Colonic mucosa (tissue), 4 donors: Measurements from ENCODE around the gene PTBP3. TPM values are rescaled to one million over a fixed set of nuclear protein-coding genes. Genes with fewer than 3 reads are reported as not detected.

Source experiments
- DNase-seq: peaks from one replicate; pipeline ENCODE4 v3.0.0-alpha.2; 2020
- H3K27ac ChIP-seq: fragments of 200-600 bp; one replicate; pipeline ENCODE4 v1.8.0; 2021
- H3K27me3 ChIP-seq: fragments of 200-600 bp; one replicate; pipeline ENCODE4 v1.8.0; 2021
- H3K36me3 ChIP-seq: fragments of 200-600 bp; one replicate; pipeline ENCODE4 v1.8.0; 2021
- H3K4me1 ChIP-seq: fragments of 200-600 bp; one replicate; pipeline ENCODE4 v1.8.0; 2021; ENCODE audit warnings: mild to moderate bottlenecking
- H3K4me3 ChIP-seq: fragments of 200-600 bp; one replicate; pipeline ENCODE4 v1.8.0; 2021
- H3K9ac ChIP-seq, 2 donors: one replicate each; pipeline ENCODE4 v1.7.0; 2013; ENCODE audit warnings: control low read depth in 2 of 2, low read depth in 2 of 2, low read length in 2 of 2
- H3K9me3 ChIP-seq: fragments of 200-600 bp; one replicate; pipeline ENCODE4 v1.8.0; 2021
- intact Hi-C: fragments of 100-400 bp; cut with DNase I; formaldehyde crosslinking; loops from one replicate; pipeline ENCODE4 v1.14.1; 2022
- total RNA-seq, 2 donors: library from RNA; stranded (reverse); fragmentation: NEBNext Ultra II Directional in 1 of 2; extraction: Animal tissue kit (Norgen Biotek cat#: 25700) in 1 of 2; gene quantifications; one replicate each; pipeline ENCODE4 v1.2.1, GENCODE V29; 2021
- TF ChIP-seq, protein P1 (sequence below): fragments of 200-600 bp; IDR thresholded peaks from one replicate; pipeline ENCODE4 v1.8.0; 2022; ENCODE audit warnings: antibody characterized with exemption, mild to moderate bottlenecking
- donor health status: healthy.
- donor health status: DM: no; HTN: no; CAD: no.
- donor health status: DM: no; HTN: no; CAD: no.

The PTBP3 gene
- total RNA-seq, 2 donors from 2014 or later, result 137 to 168 TPM

- no peak overlapping the region for H3K4me3 ChIP-seq
- no peak overlapping the region for H3K27ac ChIP-seq
- no peaks in the 10 kb centered on the region for H3K9me3 ChIP-seq
- H3K36me3 ChIP-seq, result no peaks in the 10 kb centered on the region
- no peak for DNase-seq
- intact Hi-C loops, result no loop called here
- no peaks in the 10 kb centered on the region for H3K4me1 ChIP-seq
- no peak overlapping the region for H3K9ac ChIP-seq
- TF ChIP-seq, protein P1, sequence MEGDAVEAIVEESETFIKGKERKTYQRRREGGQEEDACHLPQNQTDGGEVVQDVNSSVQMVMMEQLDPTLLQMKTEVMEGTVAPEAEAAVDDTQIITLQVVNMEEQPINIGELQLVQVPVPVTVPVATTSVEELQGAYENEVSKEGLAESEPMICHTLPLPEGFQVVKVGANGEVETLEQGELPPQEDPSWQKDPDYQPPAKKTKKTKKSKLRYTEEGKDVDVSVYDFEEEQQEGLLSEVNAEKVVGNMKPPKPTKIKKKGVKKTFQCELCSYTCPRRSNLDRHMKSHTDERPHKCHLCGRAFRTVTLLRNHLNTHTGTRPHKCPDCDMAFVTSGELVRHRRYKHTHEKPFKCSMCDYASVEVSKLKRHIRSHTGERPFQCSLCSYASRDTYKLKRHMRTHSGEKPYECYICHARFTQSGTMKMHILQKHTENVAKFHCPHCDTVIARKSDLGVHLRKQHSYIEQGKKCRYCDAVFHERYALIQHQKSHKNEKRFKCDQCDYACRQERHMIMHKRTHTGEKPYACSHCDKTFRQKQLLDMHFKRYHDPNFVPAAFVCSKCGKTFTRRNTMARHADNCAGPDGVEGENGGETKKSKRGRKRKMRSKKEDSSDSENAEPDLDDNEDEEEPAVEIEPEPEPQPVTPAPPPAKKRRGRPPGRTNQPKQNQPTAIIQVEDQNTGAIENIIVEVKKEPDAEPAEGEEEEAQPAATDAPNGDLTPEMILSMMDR, result no peak
- H3K27me3 ChIP-seq, result no peaks in the 10 kb centered on the region
Observed at GRCh38 chr9:112280904-112281303, 52.5 kb downstream of the PTBP3 start.

- Histone ChIP-seq H3K4me1 (no peaks in the 10 kb centered on the region), H3K9me3 (no peaks in the 10 kb centered on the region), H3K36me3 (no peaks in the 10 kb centered on the region), H3K27me3 (no peaks in the 10 kb centered on the region), H3K9ac (no peak overlapping the region), H3K27ac (no peak overlapping the region), H3K4me3 (no peak overlapping the region)
- intact Hi-C loops, result no loop called here
- no peak for DNase-seq
- TF ChIP-seq, protein P1, result no peak
Observed at GRCh38 chr9:112279501-112279900, 53.9 kb downstream of the PTBP3 start.

DNA sequence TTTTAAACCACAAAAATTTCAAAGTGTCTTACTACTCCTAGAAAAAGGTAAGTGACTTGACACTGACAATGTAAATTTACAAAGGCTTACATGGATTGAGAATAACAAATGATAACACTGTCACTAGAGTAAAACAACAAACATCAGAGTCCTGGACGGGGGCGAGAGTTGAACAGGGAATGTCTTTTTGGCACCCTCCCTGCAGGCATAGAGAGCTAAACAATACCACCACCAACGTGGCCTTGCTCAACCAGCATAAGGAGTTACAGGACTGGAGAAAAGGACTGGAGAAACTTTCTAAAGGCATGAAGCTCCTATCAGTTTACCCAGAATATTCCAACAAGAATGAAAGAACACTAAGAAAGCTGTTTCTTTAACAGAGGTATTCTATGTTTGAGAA, 55.3 kb downstream of the PTBP3 start:
- H3K4me3 ChIP-seq, result no peak overlapping the region
- intact Hi-C loops, result no loop called here
- H3K9ac ChIP-seq, result no peak overlapping the region
- DNase-seq, result no peak
- no peaks in the 10 kb centered on the region for H3K9me3 ChIP-seq
- TF ChIP-seq, protein P1, result no peak
- H3K36me3 ChIP-seq, result no peaks in the 10 kb centered on the region
- no peaks in the 10 kb centered on the region for H3K4me1 ChIP-seq
- no peak overlapping the region for H3K27ac ChIP-seq
- H3K27me3 ChIP-seq, result no peaks in the 10 kb centered on the region

- no peak overlapping the region for H3K9ac ChIP-seq
- intact Hi-C loops, result no loop called here
- no peak overlapping the region for H3K4me3 ChIP-seq
- no peaks in the 10 kb centered on the region for H3K27me3 ChIP-seq
- no peaks in the 10 kb centered on the region for H3K36me3 ChIP-seq
- H3K4me1 ChIP-seq, result no peaks in the 10 kb centered on the region
- no peaks in the 10 kb centered on the region for H3K9me3 ChIP-seq
- no peak for DNase-seq
- TF ChIP-seq, protein P1, result no peak
- H3K27ac ChIP-seq, result no peak overlapping the region
Observed at GRCh38 chr9:112274600-112274999, 58.8 kb downstream of the PTBP3 start.

GRCh38 chr9:112273876-112274275, 59.5 kb downstream of the PTBP3 start:
- Histone ChIP-seq H3K4me3 (no peak overlapping the region), H3K27ac (no peak overlapping the region), H3K9ac (no peak overlapping the region), H3K36me3 (no peaks in the 10 kb centered on the region), H3K27me3 (no peaks in the 10 kb centered on the region), H3K9me3 (no peaks in the 10 kb centered on the region), H3K4me1 (no peaks in the 10 kb centered on the region)
- TF ChIP-seq, protein P1, result no peak
- DNase-seq, result no peak
- intact Hi-C loops, result no loop called here
